Heart left ventricle (tissue), 16 donors: Measurements from ENCODE around the gene EFNA2. TPM values are rescaled to one million over a fixed set of nuclear protein-coding genes. Genes with fewer than 3 reads are reported as not detected.

ENCODE experiments used
- ATAC-seq, 4 donors: fragments of 200-7000 bp; cut with Tn5 transposase; one replicate each; pipeline ENCODE4 v1.9.1; 2020 to 2022; ENCODE audit warnings: moderate library complexity in 4 of 4, mild to moderate bottlenecking in 3 of 4, moderate number of reproducible peaks in 1 of 4
- DNase-seq, 5 donors: peaks; one replicate each; pipeline ENCODE4 v3.0.0-alpha.2; 2020
- H3K27ac ChIP-seq, 12 donors: fragments of 200-600 bp; sonication (generic) in 4 of 12; one replicate each; pipeline versions ENCODE4 v1.5.0 to v1.8.0; 2016 to 2022; ENCODE audit warnings: mild to moderate bottlenecking in 2 of 12
- H3K27me3 ChIP-seq, 9 donors: fragments of 200-600 bp; sonication (generic) in 2 of 9; one replicate each; pipeline versions ENCODE4 v1.5.1 to v1.8.0; 2016 to 2022; ENCODE audit warnings: mild to moderate bottlenecking in 3 of 9
- H3K36me3 ChIP-seq, 9 donors: fragments of 200-600 bp; sonication (generic) in 2 of 9; one replicate each; pipeline versions ENCODE4 v1.5.0 to v1.8.0; 2018 to 2022; ENCODE audit warnings: mild to moderate bottlenecking in 2 of 9
- H3K4me1 ChIP-seq, 12 donors: fragments of 200-600 bp; sonication (generic) in 4 of 12; one replicate each; pipeline versions ENCODE4 v1.5.0 to v1.8.0; 2016 to 2022; ENCODE audit warnings: mild to moderate bottlenecking in 3 of 12
- H3K4me3 ChIP-seq, 12 donors: fragments of 200-600 bp; sonication (generic) in 4 of 12; one replicate each; pipeline versions ENCODE4 v1.5.0 to v1.8.0; 2017 to 2022; ENCODE audit warnings: mild to moderate bottlenecking in 9 of 12, moderate library complexity in 4 of 12
- H3K9me3 ChIP-seq, 12 donors: fragments of 200-600 bp; sonication (generic) in 4 of 12; one replicate each; pipeline versions ENCODE4 v1.5.0 to v1.8.0; 2016 to 2022; ENCODE audit warnings: mild to moderate bottlenecking in 1 of 12
- CTCF ChIP-seq, 12 donors: fragments of 200-600 bp; sonication (generic) in 4 of 12; IDR thresholded peaks; one replicate each; pipeline versions ENCODE4 v1.5.0 to v1.8.0; 2018 to 2022; ENCODE audit warnings: antibody characterized with exemption in 12 of 12, mild to moderate bottlenecking in 5 of 12
- POLR2A ChIP-seq, 2 donors: fragments of 450-650 bp; IDR thresholded peaks; one replicate each; pipeline ENCODE4 v1.6.1; 2017; ENCODE audit warnings: antibody characterized with exemption in 2 of 2, mild to moderate bottlenecking in 2 of 2, moderate library complexity in 2 of 2
- WGBS, 4 donors: extraction: QIAGEN DNeasy Blood & Tissue Kit in 2 of 4; methylation state at CpG; one replicate each; pipeline versions ENCODE4 v1.1.5 to v1.1.7; 2013 to 2018; 5-methylcytosine and 5-hydroxymethylcytosine counted together
- intact Hi-C, 10 donors: fragments of 100-400 bp; cut with DNase I; formaldehyde crosslinking; loops; one replicate each; pipeline versions ENCODE4 v1.11.1 to v1.14.2; 2022
- polyA plus RNA-seq, 2 donors: library from polyadenylated mRNA; stranded (reverse); fragments of 200-250 nt; gene quantifications; one replicate each; pipeline ENCODE4 v1.2.3, GENCODE V29; 2013
- total RNA-seq, 9 donors: library from RNA; depleted of rRNA in 2 of 9; stranded (reverse); fragments of >200 nt in 2 of 9; fragmentation: NEBNext Ultra II Directional in 3 of 9; extraction: Animal tissue kit (Norgen Biotek cat#: 25700) in 3 of 9; gene quantifications; one replicate each; pipeline versions ENCODE4 v1.1.0 to v1.2.4, GENCODE V29; 2016 to 2023
- donor health status: ischemic (EF 13 %, LVEDD 7.1; RV severe dilation, severe dysfunction).
- donor health status: healthy with polysubstance abuse.
- donor health status: DM: no; HTN: yes; CAD: no.
- donor health status: DM: no; HTN: no; CAD: no.
- donor health status: ischemic (EF 25% LVEDD 6.9; RV normal size, moderate dysfunction).
- donor health status: ischemic (EF 25% LVEDD 5.7; RV mildly dilated, moderate dysfunction).
- donor health status: healthy.
- donor health status: DM: yes; HTN: yes; CAD: no.
- donor health status: ischemic (EF 35%, LVEDD 5.7; RV mildly dilated, moderate dysfunction).
- donor health status: nonischemic (EF 11% LVEDD 7.7; RV severe dilation, severe dysfunction).
- donor health status: DM: yes; HTN: yes; CAD: no.
- donor health status: PGD.
- donor health status: ischemic (EF 29% LVEDD 5.4; RV normal size, mild dysfunction).
- donor health status: nonischemic (EF 23%, LVEDD 6.1; RV moderate dilation, normal function).

The EFNA2 gene
- total and polyA plus RNA-seq, 11 donors, result not detected

GRCh38 chr19:1307755-1308303 lies 22.2 kb downstream of the EFNA2 start:
- 84 to 91% (median 87%) methylated on average over 14 to 20 of the region's 20 CpGs for WGBS, 4 donors
- Histone ChIP-seq H3K27ac (no peak overlapping the region), H3K36me3 (no peaks in the 10 kb centered on the region), H3K4me1 (no peaks in the 10 kb centered on the region), H3K27me3 (peaks cover 0 to 31% (median 0%) of the 10 kb centered on the region in 9 donors), H3K9me3 (no peaks in the 10 kb centered on the region), H3K4me3 (no peak overlapping the region)
- no peak for DNase-seq
- TF ChIP-seq POLR2A (IDR thresholded peaks at IDR 0.05) (no peak), CTCF (IDR thresholded peaks at IDR 0.05) (no peak)
- intact Hi-C loops, result no loop called here
- ATAC-seq, result no peak

- Histone ChIP-seq H3K27ac (no peak overlapping the region), H3K9me3 (no peaks in the 10 kb centered on the region), H3K36me3 (no peaks in the 10 kb centered on the region), H3K4me1 (no peaks in the 10 kb centered on the region), H3K4me3 (no peak overlapping the region), H3K27me3 (peaks cover 0 to 31% (median 2%) of the 10 kb centered on the region in 9 donors)
- WGBS, 4 donors, result 54 to 65% (median 54%) methylated on average over 11 of the region's 11 CpGs
- DNase-seq (no peak), ATAC-seq (no peak)
- TF ChIP-seq CTCF (IDR thresholded peaks at IDR 0.05) (no peak), POLR2A (IDR thresholded peaks at IDR 0.05) (no peak)
- intact Hi-C loops, result no loop called here
Measured at GRCh38 chr19:1308718-1309117, 23.0 kb downstream of the EFNA2 start.

- no peaks in the 10 kb centered on the region for H3K36me3 ChIP-seq
- H3K27ac ChIP-seq, result no peak overlapping the region
- H3K9me3 ChIP-seq, result no peaks in the 10 kb centered on the region
- H3K4me3 ChIP-seq, result no peak overlapping the region
- no peak for DNase-seq
- intact Hi-C loops, result loop anchor here in 2 of 10 donors (10.0 kb wide), 2 partner anchors 135 to 145 kb away; partner anchors contain the start of gene APC2 (in 1 of the 2)
- peaks cover 0 to under 1% (median 0%) of the 10 kb centered on the region in 12 donors for H3K4me1 ChIP-seq
- no peak for ATAC-seq
- peaks cover 0 to 45% (median 16%) of the 10 kb centered on the region in 9 donors for H3K27me3 ChIP-seq
- WGBS, 4 donors, result 66 to 76% (median 72%) methylated on average over 20 to 28 of the region's 28 CpGs
- TF ChIP-seq POLR2A (IDR thresholded peaks at IDR 0.05) (no peak), CTCF (IDR thresholded peaks at IDR 0.05) (no peak)
Measured at GRCh38 chr19:1309977-1310852, 24.5 kb downstream of the EFNA2 start.

GRCh38 chr19:1310853-1311180 lies 25.1 kb downstream of the EFNA2 start:
- Histone ChIP-seq H3K36me3 (no peaks in the 10 kb centered on the region), H3K9me3 (no peaks in the 10 kb centered on the region), H3K4me3 (no peak overlapping the region), H3K4me1 (peaks cover 0 to 6% (median 2%) of the 10 kb centered on the region in 12 donors), H3K27me3 (peaks cover 0 to 51% (median 22%) of the 10 kb centered on the region in 9 donors), H3K27ac (no peak overlapping the region)
- no peak for DNase-seq
- intact Hi-C loops, result loop anchor here in 2 of 10 donors (10.0 kb wide), 2 partner anchors 134 to 144 kb away; partner anchors contain the start of gene APC2 (in 1 of the 2)
- WGBS, 4 donors, result 84 to 88% (median 87%) methylated on average over 14 to 18 of the region's 18 CpGs
- TF ChIP-seq CTCF (IDR thresholded peaks at IDR 0.05) (no peak), POLR2A (IDR thresholded peaks at IDR 0.05) (no peak)
- no peak for ATAC-seq
